ENCODE results near the gene ABI1. TPM values are rescaled to one million over a fixed set of nuclear protein-coding genes. Genes with fewer than 3 reads are reported as not detected.

The ABI1 gene
- total RNA-seq, 1 donor from 2014 or later, result 13.7 TPM

DNA sequence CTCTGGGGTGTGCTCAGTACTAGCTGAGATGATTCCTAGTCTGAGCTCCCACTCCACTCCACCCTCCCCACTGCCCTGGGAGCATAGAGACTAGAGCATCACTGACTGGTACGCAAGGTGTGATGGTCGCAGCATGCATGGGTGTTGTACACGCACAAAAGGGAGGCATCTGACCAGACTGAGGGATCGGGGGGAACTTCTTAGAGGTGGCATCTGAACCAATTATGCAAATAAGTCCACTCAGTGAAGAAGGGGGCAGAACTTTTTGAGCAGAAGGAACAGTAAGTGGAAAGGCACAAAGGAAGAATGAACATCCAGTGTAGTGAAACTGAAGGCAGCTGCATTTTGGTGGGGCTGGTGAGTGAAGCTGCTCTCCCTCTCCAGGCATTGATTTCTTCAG is 137.7 kb downstream of the ABI1 start:
- ATAC-seq (no peak), DNase-seq (ENCODE audit: low spot score) (no peak)

DNA sequence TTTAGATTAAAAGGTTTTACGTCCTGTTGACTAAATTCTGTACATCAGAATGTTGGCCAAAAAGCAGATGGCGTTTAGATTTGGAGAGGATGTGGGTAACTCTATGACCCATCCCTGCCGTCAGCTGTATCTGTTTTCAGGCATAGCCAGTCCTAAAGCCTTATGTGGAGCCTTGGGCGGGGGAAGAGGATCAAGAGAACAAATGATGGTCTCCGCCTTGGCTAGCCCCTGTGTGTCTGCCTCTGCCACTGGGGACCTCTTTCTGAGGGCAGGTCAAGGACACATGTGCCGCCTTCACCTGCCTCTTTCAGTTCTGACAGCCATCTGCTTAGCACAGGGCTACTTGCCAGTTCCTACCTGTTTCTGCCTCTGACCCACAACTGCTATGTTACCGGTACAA is 139.2 kb downstream of the ABI1 start:
- ATAC-seq (no peak), DNase-seq (ENCODE audit: low spot score) (no peak)

DNA sequence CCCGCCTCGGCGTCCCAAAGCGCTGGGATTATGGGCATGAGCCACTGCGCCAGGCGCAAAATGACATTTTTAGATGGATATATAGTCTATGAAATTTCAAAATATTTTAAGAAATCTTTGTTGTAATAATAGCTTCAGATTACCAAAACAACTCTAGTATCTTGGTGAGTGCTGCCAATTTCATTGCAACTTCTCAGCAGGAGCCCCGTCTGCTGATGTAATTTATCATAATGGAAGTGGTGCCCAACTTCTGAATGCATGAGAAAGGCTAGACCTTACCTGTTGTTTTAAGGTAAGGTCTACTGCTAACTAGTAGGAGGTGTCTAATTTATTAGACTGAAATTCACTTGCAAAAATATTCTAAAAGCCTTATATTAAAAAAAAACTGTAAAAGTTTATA is 143.3 kb downstream of the ABI1 start:
- ATAC-seq (no peak), DNase-seq (ENCODE audit: low spot score) (no peak)

DNA sequence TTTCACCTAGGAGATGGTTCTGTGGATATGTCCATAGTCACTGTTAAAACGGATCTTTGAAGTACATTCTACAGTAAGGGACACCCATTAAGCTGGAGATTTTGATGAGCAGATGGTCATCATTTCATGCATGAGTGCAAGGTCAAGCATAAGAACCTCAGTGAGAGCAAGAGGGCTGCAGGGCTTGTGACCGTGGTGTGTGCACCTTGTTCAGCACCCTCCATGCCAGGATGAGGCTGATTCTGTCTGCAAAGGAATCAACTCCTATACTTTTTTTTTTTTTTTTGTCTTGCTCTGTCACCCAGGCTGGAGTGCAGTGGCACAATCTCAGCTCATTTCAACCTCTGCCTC is 145.6 kb downstream of the ABI1 start:
- ATAC-seq (peak; percentile 11), DNase-seq (ENCODE audit: low spot score) (no peak)

DNA sequence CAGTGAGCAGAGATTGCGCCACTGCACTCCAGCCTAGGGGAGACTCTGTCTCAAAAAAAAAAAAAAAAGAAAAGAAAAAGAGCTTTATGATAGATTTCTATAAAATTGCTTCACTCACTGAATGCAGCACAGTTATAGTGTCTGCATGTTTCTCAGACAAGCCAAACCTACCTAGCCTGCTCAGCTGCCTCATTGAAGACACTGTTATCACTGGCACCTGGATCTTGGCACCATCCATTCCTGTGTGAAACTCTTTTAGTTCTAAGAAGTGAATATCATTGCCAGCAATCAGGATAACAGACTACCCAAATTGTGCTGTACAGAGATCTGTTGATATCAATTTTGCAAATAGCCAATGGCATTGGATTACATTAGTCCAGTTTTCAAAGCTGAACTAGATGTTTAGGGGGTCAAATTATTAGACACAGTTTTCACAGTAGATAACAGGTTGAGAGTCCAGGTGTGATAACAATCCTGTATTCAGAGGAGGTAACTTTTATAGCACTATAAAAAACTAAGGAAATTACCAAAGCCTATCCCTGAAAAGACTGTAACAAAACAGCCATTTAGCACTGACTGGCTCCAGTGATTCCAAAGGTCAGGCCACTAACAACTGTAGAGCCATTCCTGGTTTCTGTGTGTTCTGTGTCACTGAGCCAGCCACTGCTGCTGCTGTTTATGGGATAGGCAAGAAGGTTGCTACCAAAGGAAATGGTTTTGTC is 146.2 kb downstream of the ABI1 start:
- no peak for DNase-seq (ENCODE audit: low spot score)
- ATAC-seq, result peak; percentile 96

DNA sequence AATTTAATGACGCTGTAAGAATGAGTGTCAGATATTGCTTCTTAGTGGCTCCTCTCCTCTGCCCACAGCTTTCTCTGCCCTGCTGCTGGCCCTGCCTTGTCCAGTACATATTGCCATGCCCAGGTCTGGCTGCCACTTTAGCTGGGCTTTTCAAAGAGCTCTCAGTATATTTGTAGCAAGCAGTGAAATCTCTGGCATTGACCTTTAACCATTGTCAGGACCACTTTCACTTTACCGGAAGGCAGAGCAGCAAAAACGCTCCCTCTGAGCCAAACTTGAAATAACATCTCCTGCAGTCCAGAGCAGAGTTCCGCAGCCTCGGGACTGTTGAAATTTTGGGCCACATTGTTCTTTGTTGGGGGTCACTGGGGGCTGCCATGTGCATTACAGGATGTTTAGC is 149.4 kb downstream of the ABI1 start:
- no peak for DNase-seq (ENCODE audit: low spot score)
- no peak for ATAC-seq

DNA sequence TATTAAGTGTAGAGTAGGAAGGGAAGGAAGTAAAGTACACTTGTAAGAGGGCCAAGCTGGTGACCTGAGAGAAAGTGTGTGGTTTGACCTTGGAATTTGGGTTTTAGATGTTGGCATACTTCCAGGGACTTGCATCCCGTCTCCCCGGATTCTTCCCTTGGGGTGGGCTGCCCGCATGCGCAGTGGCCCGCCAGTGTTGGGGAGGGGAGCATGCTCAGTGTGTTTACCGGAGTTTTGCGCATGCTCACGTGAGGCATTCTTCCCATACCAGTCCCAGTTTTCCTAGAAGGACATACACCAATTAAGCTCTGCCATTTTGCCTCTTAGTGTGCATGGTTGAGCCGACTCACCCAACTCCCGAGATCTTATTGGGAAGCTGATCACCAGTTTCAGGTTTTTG is 153.8 kb downstream of the ABI1 start:
- DNase-seq (ENCODE audit: low spot score), result no peak

DNA sequence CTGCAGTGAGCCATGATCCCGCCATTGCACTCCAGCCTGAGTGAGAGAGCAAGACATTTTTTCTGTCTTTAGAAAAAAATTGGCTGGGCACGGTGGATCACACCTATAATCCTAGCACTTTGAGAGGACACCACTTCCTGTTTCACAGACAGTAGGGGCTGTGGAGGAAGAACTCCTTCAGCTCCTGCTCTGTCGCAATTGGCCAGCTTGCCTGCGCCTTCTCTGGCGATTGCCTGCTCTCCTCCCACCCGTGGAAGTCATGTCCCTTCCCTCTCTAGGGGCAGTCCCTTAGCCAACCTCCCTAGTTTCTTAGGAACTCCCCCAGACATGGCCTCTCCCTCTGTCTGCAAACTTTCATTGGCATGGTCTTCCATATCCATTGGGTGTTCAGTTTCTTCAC is 154.6 kb downstream of the ABI1 start:
- ATAC-seq (no peak), DNase-seq (ENCODE audit: low spot score) (no peak)

More for the DNA sequence above, 153.8 kb downstream of the ABI1 start:
- no peak for ATAC-seq

DNA sequence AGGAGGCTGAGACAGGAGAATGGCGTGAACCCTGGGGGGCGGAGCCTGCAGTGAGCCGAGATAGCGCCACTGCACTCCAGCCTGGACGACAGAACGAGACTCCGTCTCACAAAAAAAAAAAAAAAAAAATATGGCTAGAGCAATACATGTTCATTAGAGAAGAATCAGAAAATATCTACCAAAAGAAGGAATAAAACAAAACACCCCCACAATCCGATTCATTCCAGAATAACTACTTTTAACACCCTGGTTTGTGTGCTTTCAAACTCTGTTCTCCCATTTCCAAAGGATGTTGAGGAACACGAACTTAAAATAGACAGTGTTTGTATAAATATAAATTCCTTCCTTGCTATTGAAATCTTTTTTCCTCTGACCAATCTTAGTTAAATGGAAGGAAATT is 156.8 kb downstream of the ABI1 start:
- ATAC-seq (no peak), DNase-seq (ENCODE audit: low spot score) (no peak)

DNA sequence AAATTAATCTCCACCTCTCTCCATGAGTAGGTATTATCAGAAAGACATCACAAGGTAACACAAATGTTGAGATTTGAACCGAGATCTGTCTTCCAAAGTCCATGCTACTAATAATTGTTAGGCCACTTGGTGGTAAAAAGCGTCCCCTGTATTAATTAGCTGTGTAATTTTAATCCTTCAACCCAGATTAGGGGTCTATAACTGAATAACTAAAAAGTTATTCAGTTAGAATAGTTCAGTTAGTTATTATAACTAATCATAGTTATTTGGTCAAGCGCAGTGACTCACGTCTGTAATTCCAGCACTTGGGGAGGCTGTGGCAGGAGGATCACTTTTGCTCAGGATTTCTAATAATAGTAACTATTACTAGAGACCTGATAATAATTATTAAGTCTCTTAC is 157.7 kb downstream of the ABI1 start:
- DNase-seq (ENCODE audit: low spot score) (no peak), ATAC-seq (no peak)

DNA sequence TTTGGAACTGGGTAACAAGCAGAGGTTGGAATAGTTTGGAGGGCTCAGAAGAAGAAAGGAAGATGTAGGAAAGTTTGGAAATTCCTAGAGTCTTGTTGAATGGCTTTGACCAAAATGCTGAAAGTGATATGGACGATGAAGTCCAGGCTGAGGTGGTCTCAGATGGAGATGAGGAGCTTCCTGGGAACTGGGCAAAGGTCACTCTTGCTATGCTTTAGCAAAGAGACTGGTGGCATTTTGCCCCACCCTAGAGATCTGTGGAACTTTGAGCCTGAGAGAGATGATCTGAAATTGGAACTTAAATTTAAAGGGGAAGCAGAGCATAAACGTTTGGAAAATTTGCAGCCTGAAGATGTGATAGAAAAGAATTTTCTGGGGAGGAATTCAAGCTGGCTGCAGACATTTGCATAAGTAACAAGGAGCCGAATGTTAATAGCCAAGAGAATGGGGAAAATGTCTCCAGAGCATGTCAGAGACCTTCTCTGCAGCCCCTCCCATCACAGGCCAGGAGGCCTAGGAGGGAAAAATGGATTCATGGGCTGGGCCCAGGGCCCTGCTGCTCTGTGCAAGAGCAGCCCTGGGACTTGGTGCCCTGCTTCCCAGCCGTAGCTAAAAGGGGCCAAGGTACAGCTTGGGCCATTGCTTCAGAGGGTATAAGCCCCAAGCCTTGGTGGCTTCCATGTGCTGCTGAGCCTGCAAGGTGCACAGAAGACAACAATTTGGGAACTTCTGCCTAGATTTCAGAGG is 159.7 kb downstream of the ABI1 start:
- DNase-seq (ENCODE audit: low spot score), result no peak
- no peak for ATAC-seq

DNA sequence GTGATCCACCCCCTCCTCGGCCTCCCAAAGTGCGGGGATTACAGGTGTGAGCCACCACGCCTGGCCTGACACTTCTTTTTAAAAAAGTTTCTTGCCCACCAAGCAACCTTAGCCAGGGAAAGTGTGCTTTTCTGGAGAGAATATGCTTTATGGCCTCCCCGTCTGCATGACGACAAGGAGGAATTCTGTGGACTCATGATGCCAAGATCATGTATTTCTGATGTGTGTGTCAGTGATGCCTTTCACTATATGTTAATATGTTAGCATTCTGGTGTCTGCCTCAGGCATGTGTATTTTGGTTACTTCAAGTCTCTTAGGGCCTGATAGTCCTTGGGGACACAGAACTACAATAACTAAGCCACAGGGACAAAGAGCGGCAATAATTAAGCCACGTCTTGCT is 161.1 kb downstream of the ABI1 start:
- DNase-seq (ENCODE audit: low spot score) (no peak), ATAC-seq (no peak)

DNA sequence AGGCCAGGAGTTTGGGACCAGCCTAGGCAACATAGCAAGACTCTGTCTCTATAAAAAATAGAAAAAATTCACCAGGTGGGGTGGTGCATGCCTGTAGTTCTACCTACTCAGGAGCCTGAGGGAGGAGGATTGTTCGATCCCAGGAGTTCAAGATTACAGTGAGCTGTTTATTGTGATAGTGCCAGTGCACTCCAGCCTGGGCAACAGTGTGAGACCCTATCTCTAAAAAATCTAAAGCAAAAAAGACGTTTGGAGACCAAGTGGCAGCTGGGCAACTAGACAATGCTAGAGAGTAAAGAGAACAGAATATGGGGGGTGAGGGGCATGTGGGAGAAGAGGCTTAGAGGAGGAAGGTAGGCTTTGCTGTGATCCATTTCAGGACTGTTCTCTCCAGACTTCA is 161.8 kb downstream of the ABI1 start:
- ATAC-seq (no peak), DNase-seq (ENCODE audit: low spot score) (no peak)

DNA sequence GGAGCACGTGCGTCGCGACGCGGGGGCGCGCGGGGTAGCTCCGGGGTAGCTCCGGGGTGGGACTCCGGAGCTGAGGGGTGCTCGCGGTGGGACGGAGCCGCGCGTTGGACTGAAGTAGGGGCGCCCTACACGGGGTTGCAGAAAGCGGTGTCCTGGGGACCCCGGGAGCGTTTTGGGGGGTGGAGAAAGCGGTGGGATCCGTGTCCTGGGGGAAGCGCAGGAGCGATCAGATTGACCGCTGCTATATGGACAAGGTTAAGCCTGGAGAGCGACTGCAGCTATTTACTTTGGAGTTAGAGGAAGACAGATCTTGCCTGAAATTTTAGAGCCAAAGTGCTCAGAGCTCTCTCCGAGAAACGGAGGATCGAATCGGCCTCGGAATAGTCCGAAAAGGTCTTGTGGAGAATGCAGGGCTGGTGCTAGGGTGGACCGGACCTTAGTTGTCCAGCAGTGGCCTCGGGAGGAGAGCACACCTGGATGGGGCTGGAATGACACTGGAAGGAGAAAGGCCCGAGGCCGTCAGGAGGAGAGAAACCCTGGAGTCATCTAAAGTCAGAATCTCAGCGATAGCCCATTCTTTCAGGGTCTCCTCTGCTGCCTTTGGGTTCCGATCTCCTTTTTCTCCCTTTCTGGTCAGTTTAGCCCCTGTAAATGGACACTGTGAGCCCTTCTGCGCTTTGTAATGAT is 162.7 kb downstream of the ABI1 start:
- no peak for DNase-seq (ENCODE audit: low spot score)
- peak; percentile 4 for ATAC-seq

DNA sequence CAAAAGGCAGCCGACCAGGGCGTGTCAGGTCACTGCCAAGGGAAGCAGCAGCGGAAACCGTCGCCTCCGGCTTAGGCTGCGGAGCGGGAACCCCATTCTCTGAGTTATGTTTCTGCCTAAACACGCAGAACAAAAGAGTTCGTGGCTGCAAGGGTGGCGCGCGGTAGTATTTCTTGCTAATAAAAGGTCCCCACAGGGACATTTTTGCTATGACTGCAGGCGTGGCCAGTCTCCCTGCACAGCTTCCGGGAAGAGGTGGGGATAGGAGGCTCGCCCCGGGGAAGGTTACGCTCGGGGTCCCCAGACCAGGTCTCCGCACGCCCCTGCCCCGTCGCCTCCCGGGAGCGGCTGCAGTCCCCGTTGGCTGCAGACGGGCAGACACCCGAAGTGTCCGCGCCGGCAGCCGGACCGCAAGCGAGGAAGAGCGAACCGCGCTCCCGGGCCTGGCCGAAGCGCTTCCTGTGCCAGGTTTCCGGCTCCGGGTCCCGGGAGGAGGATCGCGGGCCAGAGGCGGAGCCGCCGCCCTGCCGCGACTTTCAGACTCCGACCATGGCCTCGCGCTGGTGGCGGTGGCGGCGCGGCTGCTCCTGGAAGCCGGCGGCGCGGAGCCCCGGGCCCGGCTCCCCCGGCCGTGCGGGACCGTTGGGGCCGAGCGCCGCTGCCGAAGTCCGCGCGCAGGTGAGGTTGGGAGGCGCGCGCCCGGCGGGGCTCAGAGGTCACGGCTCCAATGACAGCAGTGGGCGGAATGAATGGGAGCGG is 163.4 kb downstream of the ABI1 start, which contains the start of gene PDSS1:
Gene PDSS1 (plus strand): TSS at position 539 of the 759 bp plus-strand sequence. CDS start 11 bp downstream, at position 550.
- peak; percentile 94 for ATAC-seq
- DNase-seq (ENCODE audit: low spot score), result peak; percentile 82

DNA sequence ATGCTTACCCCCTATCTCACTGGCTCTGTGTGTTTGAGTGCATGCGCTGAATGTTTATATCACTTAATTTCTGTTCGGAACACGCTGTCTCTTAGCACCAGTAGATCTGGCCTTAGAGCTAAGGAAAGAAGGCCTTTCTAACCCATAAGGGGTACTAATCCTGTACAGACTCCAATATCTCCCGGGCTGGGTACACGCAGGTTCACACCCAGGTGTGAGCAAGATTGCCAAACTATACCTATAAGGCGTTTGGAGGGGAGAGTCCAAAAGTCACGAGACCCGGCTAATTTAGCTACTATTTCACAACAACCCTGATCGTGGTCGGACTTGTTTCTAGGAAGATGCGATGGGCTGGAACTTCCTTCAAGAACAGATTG is 164.0 kb downstream of the ABI1 start:
- ATAC-seq (no peak), DNase-seq (ENCODE audit: low spot score) (no peak)

Other genes starting within 250 kb of the ABI1 start
- 4.3 TPM for gene PDSS1, start 163.3 kb downstream of the ABI1 start, total RNA-seq
- gene ANKRD26, start 239.5 kb upstream of the ABI1 start, total RNA-seq, result 3.5 TPM

Measured in left lobe of liver (tissue), 2 donors.